CD4-positive, alpha-beta memory T cell (primary cell): ENCODE data around the gene C1R. TPM values are rescaled to one million over a fixed set of nuclear protein-coding genes. Genes with fewer than 3 reads are reported as not detected.

Experiments used
- CTCF ChIA-PET: fragments of 350-600 bp; sonication (Branson Sonifier 250); formaldehyde crosslinking; loops from one replicate; lab custom pipeline; 2021; ENCODE audit warnings: inconsistent platforms; ENCODE audit not compliant: partially characterized antibody; lab: Charles Lee
- POLR2A ChIA-PET: fragments of 350-600 bp; sonication (Branson Sonifier 250); formaldehyde crosslinking; loops from one replicate; lab custom pipeline; 2021; ENCODE audit not compliant: partially characterized antibody; lab: Charles Lee
- DNase-seq, 5 donors: peaks; one replicate each; pipeline versions ENCODE4 v3.0.0 to v3.0.0-alpha.2; 2020 to 2022; ENCODE audit warnings: mixed read lengths in 1 of 5
- H3K27ac ChIP-seq: one replicate; pipeline ENCODE4 v1.7.0; 2013; ENCODE audit warnings: low read depth, low read length
- H3K27me3 ChIP-seq: 2 replicates; pipeline ENCODE4 v1.7.0; 2013; ENCODE audit warnings: mild to moderate bottlenecking, low read length, moderate library complexity; ENCODE audit not compliant: insufficient read depth
- H3K36me3 ChIP-seq: 2 replicates; pipeline ENCODE4 v1.7.0; 2013; ENCODE audit warnings: mild to moderate bottlenecking, low read length, moderate library complexity; ENCODE audit not compliant: insufficient read depth
- H3K4me1 ChIP-seq: 2 replicates; pipeline ENCODE4 v1.7.0; 2013; ENCODE audit warnings: mild to moderate bottlenecking, low read length, moderate library complexity; ENCODE audit not compliant: insufficient read depth
- H3K4me3 ChIP-seq, 2 donors: one replicate each; pipeline ENCODE4 v1.7.0; 2013; ENCODE audit warnings: low read length in 2 of 2, mild to moderate bottlenecking in 1 of 2
- H3K9me3 ChIP-seq, 2 donors: one replicate each; pipeline ENCODE4 v1.7.0; 2013; ENCODE audit warnings: low read length in 2 of 2, control low read depth in 1 of 2; ENCODE audit not compliant: control insufficient read depth in 1 of 2
- H3K27ac Mint-ChIP-seq, 7 donors: one replicate each; pipeline ENCODE4 v1.8.0; 2020 to 2021; ENCODE audit warnings: mixed read lengths in 7 of 7, mild to moderate bottlenecking in 6 of 7, inconsistent platforms in 3 of 7, moderate library complexity in 3 of 7
- H3K27me3 Mint-ChIP-seq, 2 donors: one replicate each; pipeline ENCODE4 v1.8.0; 2020 to 2021; ENCODE audit warnings: mixed read lengths in 2 of 2
- H3K36me3 Mint-ChIP-seq, 2 donors: one replicate each; pipeline ENCODE4 v1.8.0; 2020 to 2021; ENCODE audit warnings: mixed read lengths in 2 of 2, inconsistent platforms in 1 of 2, mild to moderate bottlenecking in 1 of 2
- H3K4me1 Mint-ChIP-seq, 4 donors: one replicate each; pipeline ENCODE4 v1.8.0; 2020 to 2021; ENCODE audit warnings: mixed read lengths in 4 of 4, mild to moderate bottlenecking in 1 of 4
- H3K4me3 Mint-ChIP-seq, 8 donors: one replicate each; pipeline ENCODE4 v1.8.0; 2020 to 2021; ENCODE audit warnings: mixed read lengths in 8 of 8, mild to moderate bottlenecking in 7 of 8, moderate library complexity in 6 of 8, inconsistent platforms in 3 of 8
- H3K9me3 Mint-ChIP-seq, 8 donors: one replicate each; pipeline ENCODE4 v1.8.0; 2020 to 2021; ENCODE audit warnings: mixed read lengths in 8 of 8, mild to moderate bottlenecking in 5 of 8, inconsistent platforms in 3 of 8, moderate library complexity in 1 of 8
- intact Hi-C: fragments of 100-400 bp; cut with micrococcal nuclease; formaldehyde crosslinking; loops from one replicate; pipeline ENCODE4 v1.15.1; 2023
- polyA plus RNA-seq, 2 donors: library from polyadenylated mRNA; unstranded; fragments of 300-500 nt; fragmentation: Illumina TruSeq; gene quantifications; one replicate each; pipeline ENCODE4 v1.2.3, GENCODE V29; 2021
- total RNA-seq, 2 experiments: library from RNA; stranded (reverse); gene quantifications; one replicate each; pipeline ENCODE4 v1.2.3, GENCODE V29; 2021

C1R gene
- total and polyA plus RNA-seq, 4 experiments from 2014 or later, result 0.44 to 2.3 (median 0.69) TPM

GRCh38 chr12:7101694-7102131 is 9.5 kb upstream of the C1R start:
- ChIA-PET POLR2A (no interaction called here), CTCF (interaction anchor here (1.0 to 1.6 kb wide), 2 partner anchors 10 to 11 kb away, joined by 5 to 6 read pairs; no protein-coding TSS in a partner anchor)
- Histone ChIP-seq H3K27me3 (no peaks in the 10 kb centered on the region), H3K4me1 (peaks cover 19% of the 10 kb centered on the region), H3K27ac (no peak overlapping the region), H3K9me3 (no peaks in the 10 kb centered on the region), H3K4me3 (no peak overlapping the region), H3K36me3 (peaks cover 7% of the 10 kb centered on the region)
- peaks cover 0 to 12% (median 10%) of the 10 kb centered on the region in 8 donors for H3K9me3 Mint-ChIP-seq
- no peak for DNase-seq
- peak overlapping the region in 4 of 7 donors; percentile 25 to 73 (median 63) for H3K27ac Mint-ChIP-seq
- no peak overlapping the region for H3K4me3 Mint-ChIP-seq
- H3K36me3 Mint-ChIP-seq, result peaks cover 34 to 49% of the 10 kb centered on the region in 2 donors
- no peaks in the 10 kb centered on the region for H3K27me3 Mint-ChIP-seq
- intact Hi-C loops, result no loop called here
- peaks cover 24 to 40% (median 29%) of the 10 kb centered on the region in 4 donors for H3K4me1 Mint-ChIP-seq

DNA sequence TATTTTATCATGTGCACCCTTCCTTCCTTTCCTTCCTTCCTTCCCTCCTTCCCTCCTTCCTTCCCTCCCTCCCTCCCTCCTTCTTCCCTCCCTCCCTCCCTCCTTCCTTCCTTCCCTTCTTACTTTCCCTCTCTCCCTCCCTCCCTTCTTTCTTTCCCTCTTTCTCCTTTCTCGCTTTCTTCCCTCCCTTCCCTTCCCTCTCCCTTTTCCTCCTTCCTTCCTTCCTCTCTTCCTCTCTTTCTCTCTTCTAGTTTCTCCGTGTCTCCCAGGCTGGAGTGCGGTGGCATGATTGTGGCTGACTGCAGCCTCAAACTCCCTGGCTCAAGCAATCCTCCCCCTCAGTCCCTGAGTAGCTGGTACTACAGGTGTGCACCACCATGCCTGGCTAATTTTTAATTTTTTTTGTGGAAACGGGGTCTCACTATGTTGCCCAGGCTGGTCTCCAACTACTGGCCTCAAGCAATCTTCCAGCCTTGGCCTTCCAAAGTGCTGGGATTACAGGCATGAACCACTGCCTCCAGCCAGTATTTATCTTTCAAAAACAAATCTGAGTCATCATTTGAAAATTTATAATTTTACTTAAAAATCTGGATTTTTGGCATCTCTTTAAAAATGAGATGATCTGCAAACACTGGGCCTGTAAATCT is 8.9 kb upstream of the C1R start:
- Histone ChIP-seq H3K36me3 (peaks cover 7% of the 10 kb centered on the region), H3K4me1 (peaks cover 14% of the 10 kb centered on the region), H3K27ac (no peak overlapping the region), H3K9me3 (no peaks in the 10 kb centered on the region), H3K4me3 (no peak overlapping the region), H3K27me3 (no peaks in the 10 kb centered on the region)
- intact Hi-C loops, result no loop called here
- DNase-seq, result no peak
- Mint-ChIP-seq H3K4me1 (peaks cover 20 to 34% (median 24%) of the 10 kb centered on the region in 4 donors), H3K9me3 (peaks cover 0 to 7% (median 5%) of the 10 kb centered on the region in 8 donors), H3K27ac (peak overlapping the region in 4 of 7 donors; percentile 41 to 70 (median 51)), H3K27me3 (no peaks in the 10 kb centered on the region), H3K4me3 (no peak overlapping the region), H3K36me3 (peaks cover 29 to 44% of the 10 kb centered on the region in 2 donors)
- ChIA-PET POLR2A (no interaction called here), CTCF (no interaction called here)

DNA sequence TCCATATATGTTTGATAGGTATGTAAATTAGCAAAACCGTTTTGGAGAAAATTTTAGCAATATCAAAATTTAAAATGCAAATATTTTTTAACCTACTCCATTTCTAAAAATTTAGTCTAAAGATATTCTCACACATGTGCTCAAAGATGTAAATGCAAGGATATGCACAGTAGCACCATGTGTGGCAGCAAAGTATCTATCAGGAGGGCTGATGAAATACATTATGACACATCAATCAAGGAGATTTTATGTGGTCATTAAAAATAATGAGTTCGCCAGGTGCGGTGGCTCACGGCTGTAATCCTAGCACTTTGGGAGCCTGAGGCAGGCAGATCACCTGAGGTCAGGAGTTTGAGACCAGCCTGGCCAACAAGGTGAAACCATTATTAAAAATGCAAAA is 8.0 kb upstream of the C1R start:
- CTCF ChIA-PET, result interaction anchor here (1.9 kb wide), 1 partner anchor 8 kb away, joined by 8 read pairs; the partner anchor contains the start of gene C1RL

GRCh38 chr12:7099290-7099996 is 7.2 kb upstream of the C1R start:
- Mint-ChIP-seq H3K9me3 (peaks cover 0 to 1% (median 0%) of the 10 kb centered on the region in 8 donors), H3K27me3 (no peaks in the 10 kb centered on the region), H3K4me1 (peaks cover 15 to 25% (median 17%) of the 10 kb centered on the region in 4 donors), H3K36me3 (peaks cover 21 to 37% of the 10 kb centered on the region in 2 donors), H3K4me3 (no peak overlapping the region), H3K27ac (peak overlapping the region in 2 of 7 donors; percentile 60 to 80)
- intact Hi-C loops, result no loop called here
- Histone ChIP-seq H3K4me1 (peaks cover 5% of the 10 kb centered on the region), H3K9me3 (no peaks in the 10 kb centered on the region), H3K27me3 (no peaks in the 10 kb centered on the region), H3K27ac (no peak overlapping the region), H3K36me3 (peaks cover 7% of the 10 kb centered on the region), H3K4me3 (no peak overlapping the region)
- no peak for DNase-seq
- CTCF ChIA-PET, result interaction anchor here (0.7 to 1.9 kb wide), 5 partner anchors 9 to 646 kb away, joined by 3 to 8 read pairs (median 3); partner anchors contain the start of gene C1RL
- POLR2A ChIA-PET, result interaction anchor here (0.7 to 1.2 kb wide), 2 partner anchors 8 to 20 kb away, joined by 3 to 7 read pairs; no protein-coding TSS in a partner anchor

More for the DNA sequence above, 8.0 kb upstream of the C1R start:
- no peak for DNase-seq
- peaks cover 21 to 37% of the 10 kb centered on the region in 2 donors for H3K36me3 Mint-ChIP-seq
- Histone ChIP-seq H3K27me3 (no peaks in the 10 kb centered on the region), H3K4me1 (peaks cover 11% of the 10 kb centered on the region), H3K4me3 (no peak overlapping the region), H3K36me3 (peaks cover 7% of the 10 kb centered on the region), H3K27ac (no peak overlapping the region), H3K9me3 (no peaks in the 10 kb centered on the region)
- H3K4me3 Mint-ChIP-seq, result no peak overlapping the region
- H3K27me3 Mint-ChIP-seq, result no peaks in the 10 kb centered on the region
- H3K9me3 Mint-ChIP-seq, result peaks cover 0 to 1% (median 0%) of the 10 kb centered on the region in 8 donors
- no peak overlapping the region for H3K27ac Mint-ChIP-seq
- POLR2A ChIA-PET, result no interaction called here
- H3K4me1 Mint-ChIP-seq, result peaks cover 16 to 25% (median 18%) of the 10 kb centered on the region in 4 donors
- intact Hi-C loops, result no loop called here

GRCh38 chr12:7096979-7097378 is 4.7 kb upstream of the C1R start:
- POLR2A ChIA-PET, result interaction anchor here (1.6 to 2.5 kb wide), 2 partner anchors 12 to 153 kb away, joined by 5 to 13 read pairs; partner anchors contain the start of genes C12orf57, C1RL and RNU7-1
- Mint-ChIP-seq H3K36me3 (peaks cover 9 to 18% of the 10 kb centered on the region in 2 donors), H3K9me3 (peaks cover 0 to 1% (median 0%) of the 10 kb centered on the region in 8 donors), H3K27ac (no peak overlapping the region), H3K27me3 (no peaks in the 10 kb centered on the region), H3K4me1 (peaks cover 5 to 12% (median 8%) of the 10 kb centered on the region in 4 donors), H3K4me3 (no peak overlapping the region)
- Histone ChIP-seq H3K4me1 (peaks cover 9% of the 10 kb centered on the region), H3K36me3 (peaks cover 7% of the 10 kb centered on the region), H3K4me3 (no peak overlapping the region), H3K9me3 (no peaks in the 10 kb centered on the region), H3K27ac (no peak overlapping the region), H3K27me3 (no peaks in the 10 kb centered on the region)
- no peak for DNase-seq
- intact Hi-C loops, result no loop called here
- CTCF ChIA-PET, result interaction anchor here (1.0 to 1.5 kb wide), 2 partner anchors 9 to 11 kb away, joined by 3 read pairs; no protein-coding TSS in a partner anchor

- Histone ChIP-seq H3K27me3 (no peaks in the 10 kb centered on the region), H3K9me3 (no peaks in the 10 kb centered on the region), H3K36me3 (peaks cover 7% of the 10 kb centered on the region), H3K27ac (no peak overlapping the region), H3K4me1 (peaks cover 15% of the 10 kb centered on the region), H3K4me3 (no peak overlapping the region)
- Mint-ChIP-seq H3K9me3 (peaks cover 0 to 1% (median 0%) of the 10 kb centered on the region in 8 donors), H3K27ac (peak overlapping the region in 2 of 7 donors; percentile 7 to 79), H3K27me3 (no peaks in the 10 kb centered on the region), H3K36me3 (peaks cover 9 to 16% of the 10 kb centered on the region in 2 donors), H3K4me3 (no peak overlapping the region), H3K4me1 (peaks cover 6 to 12% (median 8%) of the 10 kb centered on the region in 4 donors)
- intact Hi-C loops, result no loop called here
- DNase-seq, result no peak
- ChIA-PET POLR2A (interaction anchor here (0.7 to 2.5 kb wide), 4 partner anchors 12 to 152 kb away, joined by 3 to 13 read pairs (median 4); partner anchors contain the start of genes C12orf57, C1RL and RNU7-1), CTCF (interaction anchor here (0.9 to 2.2 kb wide), 13 partner anchors 8 to 224 kb away, joined by 3 to 7 read pairs (median 3); partner anchors contain the start of gene SPSB2)
These were observed 4.0 kb upstream of the C1R start for GRCh38 chr12:7096006-7096932.
